Measurements from ENCODE around the gene SPI1.
"Not testable (repeated sequence)": the region's sequence is repeated elsewhere in the genome, so short reads cannot be mapped to it uniquely, and the experiment has no call there.

SPI1 gene

GRCh38 chr11:47328449-47329390, 49.6 kb downstream of the SPI1 start:
- H3K4me3 ChIP-seq (ENCODE audit: low read depth, low read length): no peak overlapping the region

DNA sequence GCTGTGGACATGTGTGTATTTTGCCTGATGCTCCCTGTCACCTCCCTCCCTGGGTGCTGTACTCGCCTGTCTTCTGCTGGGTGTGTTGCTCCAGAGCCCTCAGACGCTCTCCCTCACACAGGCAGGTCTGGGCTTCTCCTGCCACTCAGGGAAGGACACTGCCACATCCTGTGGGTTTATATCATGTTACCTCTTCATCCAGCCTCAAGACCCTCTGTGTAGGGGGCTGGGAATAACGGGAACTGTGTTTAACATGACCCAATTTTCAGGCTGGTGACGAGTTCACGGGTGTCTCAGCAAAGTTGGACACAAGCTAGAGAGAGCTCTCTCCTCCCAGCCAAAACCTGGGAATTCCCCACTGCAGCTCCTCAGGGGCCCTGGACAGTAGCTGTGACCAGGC, 50.4 kb downstream of the SPI1 start:
- no peak overlapping the region for H3K4me3 ChIP-seq (ENCODE audit: low read depth, low read length)

DNA sequence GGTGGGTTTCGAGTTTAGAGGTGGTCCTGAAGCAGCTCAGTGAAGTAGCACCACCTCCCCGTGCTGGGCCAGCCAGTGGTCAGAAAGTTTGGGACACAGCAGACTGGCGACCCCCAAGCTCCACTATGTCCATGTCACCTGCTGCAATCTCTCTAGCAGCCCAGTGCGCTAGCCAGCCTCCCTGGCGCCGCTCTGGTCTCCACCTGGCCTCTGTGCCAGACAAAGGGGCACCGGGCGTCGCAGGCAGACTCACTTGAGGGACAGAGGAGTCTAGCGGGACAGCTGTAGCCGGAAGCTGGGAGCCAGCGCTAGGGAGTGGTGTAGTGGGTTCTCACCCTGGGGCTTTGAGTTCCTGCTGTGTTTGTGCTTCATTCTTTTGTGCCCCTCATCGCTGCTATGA, 51.3 kb downstream of the SPI1 start:
- H3K4me3 ChIP-seq (ENCODE audit: low read depth, low read length): no peak overlapping the region

DNA sequence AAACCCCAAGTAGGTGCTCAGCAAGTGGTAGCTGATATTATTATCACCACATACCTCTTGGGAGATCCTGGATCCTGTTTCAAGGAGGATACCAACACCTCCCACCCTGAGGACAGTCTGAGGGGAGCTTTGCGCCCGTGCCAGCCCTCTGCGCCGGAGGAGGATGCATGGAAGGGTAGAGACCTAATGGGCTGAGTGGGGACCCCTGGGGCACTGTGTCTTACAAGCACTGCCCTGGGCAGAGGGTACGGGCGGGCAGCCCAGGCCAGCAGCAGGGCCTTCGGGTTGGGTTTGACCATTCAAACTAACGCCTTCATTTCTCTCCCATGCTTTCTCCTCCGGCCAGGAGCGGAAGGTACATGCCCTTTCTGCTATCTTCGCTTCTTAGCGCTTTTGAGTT, 52.1 kb downstream of the SPI1 start:
- no peak overlapping the region for H3K4me3 ChIP-seq (ENCODE audit: low read depth, low read length)

DNA sequence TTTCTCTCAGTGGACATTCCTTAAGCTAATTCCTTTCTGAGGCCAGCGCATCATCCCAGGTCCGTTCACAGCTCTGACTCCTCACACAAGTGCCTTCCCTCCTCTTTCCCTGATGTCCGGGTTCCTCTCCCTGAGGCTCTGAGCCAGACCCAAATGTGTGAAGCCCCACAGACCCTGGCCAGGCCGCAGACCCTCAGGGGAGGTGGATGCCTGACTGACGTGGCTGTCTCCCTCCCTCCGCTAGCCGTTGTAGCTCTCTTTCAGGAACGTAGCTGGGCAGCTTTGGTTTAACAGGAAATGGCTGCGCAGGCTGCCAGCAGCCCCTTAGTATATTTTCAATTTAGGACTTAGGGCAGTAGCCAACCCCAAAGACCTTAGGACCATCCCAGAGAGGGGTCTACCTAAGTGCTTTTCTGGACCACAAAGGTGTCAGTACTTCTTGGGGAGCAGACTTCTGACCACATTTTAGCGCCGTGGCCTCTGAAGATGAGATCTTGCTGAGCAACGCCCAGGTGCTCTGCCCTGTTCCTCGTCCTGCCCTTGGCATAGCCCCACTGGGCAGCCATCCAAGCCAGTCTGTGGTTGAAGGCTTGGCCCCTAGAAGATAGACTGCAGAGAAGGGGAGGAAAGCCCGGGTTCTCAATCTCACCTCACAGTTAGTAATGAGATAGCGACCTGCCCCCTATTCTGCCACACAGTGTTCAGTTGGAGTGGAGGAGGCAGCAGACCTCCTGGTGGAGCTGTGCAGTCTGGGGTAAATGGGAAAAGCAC, 52.9 kb downstream of the SPI1 start:
- no peak overlapping the region for H3K4me3 ChIP-seq (ENCODE audit: low read depth, low read length)

DNA sequence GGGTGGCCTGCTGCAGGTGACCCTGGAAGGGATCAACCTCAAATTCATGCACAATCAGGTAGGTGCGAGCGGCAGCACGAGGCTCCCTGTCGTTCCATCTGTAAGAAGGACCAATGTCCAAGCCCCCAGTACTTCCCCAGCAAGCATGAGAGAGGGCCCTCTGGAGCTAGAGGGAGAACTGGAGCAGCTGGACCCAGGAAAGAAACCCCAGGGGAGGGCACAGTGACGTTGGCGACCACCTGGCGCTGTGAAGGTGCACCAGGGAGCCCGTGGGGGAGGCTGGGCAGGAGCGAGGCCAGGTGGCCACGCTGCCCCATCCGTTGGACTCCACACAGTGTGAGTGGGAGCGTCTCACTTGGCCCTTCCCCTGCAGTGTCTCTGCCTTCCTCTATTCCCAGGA, 53.8 kb downstream of the SPI1 start:
- H3K4me3 ChIP-seq (ENCODE audit: low read depth, low read length): no peak overlapping the region

DNA sequence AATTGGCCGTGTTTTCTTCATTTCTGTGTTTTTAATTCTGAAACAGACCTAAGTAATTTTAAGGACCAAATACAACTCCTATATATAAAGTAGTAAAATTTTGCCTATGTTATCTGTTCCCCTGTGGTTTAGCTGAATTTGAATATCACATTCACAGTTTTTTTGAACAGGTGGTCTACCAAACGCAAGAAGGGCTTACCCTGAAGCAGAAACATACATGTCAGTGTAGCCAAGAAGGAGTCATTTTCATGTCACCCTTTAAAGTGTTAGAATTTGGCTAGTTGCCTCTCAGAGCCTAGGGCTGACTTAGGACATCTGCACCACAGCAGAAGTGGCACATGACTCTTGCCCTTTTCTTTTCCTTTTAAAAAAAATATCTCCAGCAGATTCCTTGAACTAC, 60.2 kb downstream of the SPI1 start:
- H3K4me3 ChIP-seq (ENCODE audit: low read depth, low read length): no peak overlapping the region

GRCh38 chr11:47317064-47317828, 61.1 kb downstream of the SPI1 start:
- no peak overlapping the region for H3K4me3 ChIP-seq (ENCODE audit: low read depth, low read length)

DNA sequence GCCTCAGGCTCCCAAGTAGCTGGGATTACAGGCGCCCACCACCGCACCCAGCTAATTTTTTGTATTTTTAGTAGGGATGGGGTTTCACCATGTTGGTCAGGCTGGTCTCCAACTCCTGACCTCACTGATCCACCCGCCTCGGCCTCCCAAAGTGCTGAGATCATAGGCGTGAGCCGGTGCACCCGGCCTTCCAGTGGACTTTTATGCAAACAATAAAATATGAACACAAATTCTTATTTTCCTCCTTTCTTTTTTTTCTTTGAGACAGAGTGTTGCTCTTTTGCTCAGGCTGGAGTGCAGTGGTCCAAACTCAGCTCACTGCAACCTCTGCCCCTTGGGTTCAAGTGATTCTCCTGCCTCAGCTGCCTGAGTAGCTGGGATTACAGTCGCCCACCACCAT, 61.8 kb downstream of the SPI1 start:
- not testable (repeated sequence) for H3K4me3 ChIP-seq (ENCODE audit: low read depth, low read length)

GRCh38 chr11:47314992-47315391, 63.4 kb downstream of the SPI1 start:
- H3K4me3 ChIP-seq (ENCODE audit: low read depth, low read length): no peak overlapping the region

DNA sequence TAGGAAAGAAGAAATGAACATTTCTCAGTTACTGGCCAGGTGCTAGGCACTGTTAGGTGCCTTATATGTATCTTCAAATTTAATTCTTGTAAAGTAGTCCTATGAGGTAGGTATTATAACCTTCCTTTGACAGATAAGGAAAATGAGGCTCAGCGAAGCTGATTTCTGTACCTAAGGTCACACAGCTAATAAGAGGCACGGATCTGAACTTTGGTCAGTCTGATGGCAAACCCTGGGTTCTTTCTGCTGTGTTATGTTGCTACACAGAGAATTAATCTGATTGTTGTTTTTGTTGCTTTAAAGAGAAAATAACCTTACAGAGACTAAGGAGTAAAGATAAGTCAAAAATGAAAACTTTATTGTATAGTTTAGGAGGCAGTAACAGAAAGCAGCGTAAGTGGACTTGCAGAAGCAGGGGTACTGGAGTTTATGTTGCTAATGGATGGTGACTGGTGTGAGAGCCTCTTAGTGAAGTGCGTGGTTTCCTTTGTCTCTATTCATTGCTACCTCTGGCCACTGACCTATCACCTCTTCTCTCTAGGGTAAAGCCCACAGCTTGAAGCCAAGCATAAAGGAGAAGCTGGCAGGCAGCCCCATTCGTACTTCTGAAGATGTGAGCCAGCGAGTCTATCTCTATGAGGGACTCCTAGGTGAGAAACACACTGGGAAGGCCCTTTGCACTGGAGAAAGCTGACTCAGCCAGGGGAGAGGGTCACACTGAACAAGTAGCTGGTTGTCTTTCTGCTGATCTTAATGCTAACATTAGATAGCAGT, 70.1 kb downstream of the SPI1 start:
- no peak overlapping the region for H3K4me3 ChIP-seq (ENCODE audit: low read depth, low read length)

GRCh38 chr11:47306484-47306844, 71.9 kb downstream of the SPI1 start:
- no peak overlapping the region for H3K4me3 ChIP-seq (ENCODE audit: low read depth, low read length)

DNA sequence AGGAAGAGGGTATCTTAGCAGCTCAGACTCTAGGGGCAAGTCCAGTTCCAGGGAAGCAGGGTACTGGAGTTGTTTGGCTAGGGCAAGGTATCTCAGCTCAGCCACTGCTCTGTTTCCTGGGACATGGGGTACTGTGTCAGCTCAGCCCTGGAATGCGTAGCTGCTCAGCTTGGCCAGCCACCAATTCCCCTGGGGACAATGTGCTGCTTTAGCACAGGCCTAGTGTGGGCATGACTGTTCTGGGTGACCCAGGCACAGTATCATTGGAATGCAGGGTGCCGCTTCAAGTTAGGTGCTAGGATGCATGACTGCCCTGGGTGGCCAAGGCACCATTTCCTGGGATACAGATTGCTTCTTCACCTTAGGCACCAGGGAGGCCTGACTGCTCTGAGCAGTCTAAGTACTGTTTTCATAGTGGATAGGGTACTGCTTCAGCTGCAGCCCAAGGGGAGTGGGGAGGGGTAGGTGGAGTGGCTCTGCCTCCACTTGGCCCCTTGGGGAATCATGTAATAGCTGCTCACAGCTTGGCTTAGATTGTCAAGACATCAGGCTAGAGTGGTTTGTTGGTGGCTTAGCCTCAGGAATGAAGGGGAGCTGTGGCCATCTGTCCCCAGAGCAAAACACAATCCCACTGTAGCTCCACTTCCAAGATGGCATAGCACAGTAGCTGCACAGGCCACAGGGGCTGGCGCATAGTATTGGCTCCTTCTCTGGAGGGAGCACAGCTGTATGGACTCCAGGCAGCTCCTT, 72.4 kb downstream of the SPI1 start:
- no peak overlapping the region for H3K4me3 ChIP-seq (ENCODE audit: low read depth, low read length)
